HG03159 (cell line): ENCODE data around the gene CDC42EP4.

Source experiments
- ATAC-seq: cut with Tn5 transposase; IDR thresholded peaks from one replicate; pipeline ENCODE4 v1.9.1; 2021; ENCODE audit warnings: mild to moderate bottlenecking, moderate library complexity; ENCODE audit not compliant: unreplicated experiment

Gene CDC42EP4

DNA sequence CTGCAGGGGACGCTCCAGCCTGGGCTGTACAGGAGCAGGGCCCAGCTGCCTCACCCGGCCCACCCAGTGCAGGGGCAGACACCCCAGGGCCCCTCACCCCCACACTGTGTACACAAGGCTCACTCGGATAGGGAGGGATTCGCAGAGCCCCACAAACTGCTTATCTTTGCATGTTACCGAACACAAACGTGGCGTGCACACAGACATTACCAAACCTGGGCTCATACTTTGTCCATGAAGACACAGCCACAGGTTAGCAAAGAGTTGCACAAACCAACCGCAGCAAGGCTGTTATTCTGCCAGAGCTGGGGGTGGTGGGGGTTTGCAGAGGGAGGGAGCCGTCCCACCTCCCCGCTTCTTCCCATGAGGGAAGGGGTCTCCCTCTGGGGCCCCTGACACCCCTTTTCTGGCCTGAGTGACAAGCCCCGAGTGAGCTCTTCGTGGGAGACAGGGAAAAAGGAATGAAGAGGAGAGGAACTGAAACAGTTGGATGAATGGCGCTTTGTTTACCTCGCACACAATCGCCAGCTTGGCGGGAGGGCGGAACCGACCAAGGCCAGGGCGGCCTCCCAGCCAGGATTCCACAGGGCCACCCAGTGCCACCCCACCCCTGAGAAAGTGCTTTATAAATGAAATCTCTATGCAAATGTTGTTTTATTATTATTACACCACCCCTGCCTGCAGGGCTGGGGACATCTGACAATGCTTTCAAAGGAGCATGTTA is 49.7 kb downstream of the CDC42EP4 start:
- no peak for ATAC-seq

DNA sequence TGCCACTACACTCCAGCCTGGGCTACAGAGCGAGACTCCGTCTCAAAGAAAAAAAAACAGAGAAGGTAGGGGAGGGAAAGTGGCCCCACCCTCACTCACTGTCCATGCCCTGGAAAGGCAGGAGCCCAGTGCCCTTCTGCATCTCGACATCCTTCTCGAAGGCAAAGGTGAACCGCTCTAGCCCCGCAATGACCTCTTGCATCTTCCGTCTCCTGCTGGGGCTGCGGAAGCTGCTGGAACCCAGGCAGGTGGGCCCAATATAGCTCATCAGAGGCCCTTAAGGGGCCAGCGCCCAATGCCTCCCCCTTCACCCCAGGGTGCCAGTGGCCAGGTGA is 50.2 kb downstream of the CDC42EP4 start, which contains the start of gene CPSF4L:
CPSF4L (minus strand) TSS at position 264 of the 335 bp plus-strand sequence; CDS start at position 202, 62 bp downstream.
- ATAC-seq: no peak

DNA sequence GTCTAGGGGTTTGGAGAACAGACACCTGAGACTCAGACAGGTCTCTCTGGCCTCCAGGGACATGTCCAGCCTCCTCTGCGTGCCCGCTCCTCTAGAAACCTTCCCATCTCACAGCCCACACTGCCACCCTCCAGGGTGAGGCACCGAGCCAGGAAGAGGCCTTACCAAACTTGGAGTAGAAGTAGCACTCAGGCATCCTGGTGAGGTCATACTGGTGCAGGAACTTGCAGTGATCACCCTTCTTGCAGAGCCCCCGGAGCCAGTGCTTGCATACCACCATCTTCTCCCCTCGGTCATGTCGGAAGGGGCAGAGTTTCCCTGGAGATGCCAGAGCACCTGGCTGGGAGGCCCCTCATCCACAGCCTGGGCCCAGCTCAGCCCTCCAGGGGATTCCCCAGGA is 54.3 kb downstream of the CDC42EP4 start:
- ATAC-seq: no peak

DNA sequence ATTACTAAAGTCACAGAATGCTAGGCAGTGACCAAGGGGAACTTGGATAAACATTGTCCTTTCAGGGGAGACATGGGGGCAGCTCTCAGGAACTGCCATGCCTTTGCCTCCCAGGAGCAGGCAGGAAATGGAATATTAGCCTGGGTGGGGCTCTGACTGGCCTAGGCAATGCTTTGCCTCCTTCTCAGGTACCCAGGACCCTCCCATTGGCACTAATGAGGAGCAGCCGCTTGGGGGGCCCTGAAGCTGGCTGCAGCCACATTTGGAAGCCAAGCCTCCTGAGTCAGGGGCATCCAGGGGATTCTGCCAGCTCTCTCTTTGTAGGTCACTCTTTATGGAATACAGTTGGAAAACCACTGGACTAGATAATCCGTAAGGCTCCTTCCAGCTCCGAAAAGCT is 55.6 kb downstream of the CDC42EP4 start:
- ATAC-seq: no peak

DNA sequence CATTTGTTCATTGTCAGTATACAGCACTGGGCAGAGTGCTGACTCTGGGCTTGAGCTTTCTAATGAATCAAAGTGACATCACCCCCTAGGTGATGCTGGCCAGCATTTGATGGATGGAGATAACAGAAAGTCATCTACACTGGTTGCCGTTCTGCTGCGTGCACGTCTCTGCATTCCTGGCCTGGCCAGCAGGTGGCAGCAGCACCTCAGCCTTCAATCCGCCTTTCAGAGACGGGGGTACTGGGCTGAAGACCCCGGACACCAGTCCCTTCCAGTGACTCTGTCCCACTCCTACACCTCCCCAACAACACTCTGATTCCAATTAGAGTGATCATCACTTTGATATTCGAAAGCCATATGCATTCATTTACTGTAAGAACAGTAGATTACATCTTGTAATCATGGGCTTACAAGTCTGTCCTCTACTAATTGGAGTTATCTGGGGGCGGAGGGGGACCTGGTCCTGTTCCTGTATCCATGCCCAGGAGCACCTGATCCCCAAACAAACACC is 56.1 kb downstream of the CDC42EP4 start:
- ATAC-seq: peak; percentile 54

DNA sequence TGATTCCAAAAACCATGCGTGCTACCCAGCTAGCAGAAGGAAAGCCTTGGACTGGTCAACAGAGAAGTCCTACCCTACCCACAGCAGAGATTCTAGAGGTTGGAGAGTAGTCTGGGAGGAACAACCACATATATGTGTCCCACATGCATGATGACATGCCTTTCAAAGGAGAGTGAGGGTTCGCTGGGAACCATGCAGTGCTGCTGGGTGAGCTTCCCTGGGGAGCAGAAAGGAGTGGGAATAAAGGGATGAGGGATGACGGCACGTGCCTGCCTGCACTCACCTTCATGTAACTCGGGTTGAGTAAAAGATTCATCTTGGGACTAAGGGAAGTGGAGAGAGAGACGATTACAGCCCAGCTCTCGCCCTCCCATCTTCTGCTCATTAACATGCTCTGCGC is 59.9 kb downstream of the CDC42EP4 start:
- no peak for ATAC-seq

DNA sequence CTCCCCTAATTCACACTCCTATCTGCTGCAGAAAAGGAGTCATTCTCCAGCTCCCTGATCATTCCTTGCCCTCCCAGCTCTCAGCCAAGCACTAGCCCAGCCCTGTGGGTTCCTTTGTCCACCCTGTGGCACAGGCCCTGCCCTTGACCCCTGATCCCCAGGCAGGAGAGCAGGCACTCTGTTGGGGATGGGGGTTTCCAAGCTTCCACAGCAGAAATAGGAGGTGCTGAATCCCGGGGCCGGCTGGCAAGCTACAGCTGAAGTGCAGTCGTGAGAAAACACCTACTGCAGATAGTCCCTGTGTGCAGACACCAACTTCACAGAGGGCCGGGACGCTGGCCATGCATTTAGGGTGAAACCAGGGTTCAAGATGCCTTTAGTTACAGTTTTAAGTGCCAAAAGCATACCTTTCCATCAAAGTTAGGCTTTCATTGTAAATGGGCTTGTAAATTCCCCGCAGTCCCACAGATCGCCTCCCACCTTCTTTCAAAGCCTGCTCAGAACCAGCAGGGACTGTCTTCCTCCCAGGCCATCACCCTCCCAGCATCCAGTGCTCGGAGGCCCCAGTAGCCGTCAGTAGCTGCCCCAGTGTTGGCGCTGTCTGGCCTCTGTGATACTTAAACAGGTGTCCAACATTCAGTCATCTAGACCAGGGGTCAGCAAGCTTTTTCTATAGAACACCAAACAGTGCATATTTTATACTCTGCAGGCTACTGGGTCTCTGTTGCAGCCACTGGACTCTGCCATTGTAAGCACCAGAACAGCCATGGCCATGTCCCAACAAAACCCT is 60.8 kb downstream of the CDC42EP4 start:
- ATAC-seq: no peak

DNA sequence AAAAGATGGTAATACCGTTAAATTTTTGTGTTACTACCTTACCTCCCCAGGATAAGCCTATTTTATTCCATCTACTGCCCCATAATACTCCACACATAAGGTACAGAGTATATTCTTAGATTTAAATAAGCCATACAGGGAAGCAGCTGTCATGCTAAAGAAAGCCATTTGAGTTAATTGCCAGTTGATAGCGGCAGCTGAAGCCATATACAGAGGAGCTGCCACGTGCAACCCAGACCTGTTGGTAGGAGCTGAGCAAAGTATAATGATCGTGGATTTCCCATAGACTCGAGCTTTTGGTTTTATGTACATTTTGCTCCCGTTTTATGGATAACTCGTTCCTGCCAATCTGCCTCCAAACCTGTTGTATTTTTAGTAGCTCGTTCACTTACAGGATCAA is 62.1 kb downstream of the CDC42EP4 start:
- ATAC-seq: no peak

DNA sequence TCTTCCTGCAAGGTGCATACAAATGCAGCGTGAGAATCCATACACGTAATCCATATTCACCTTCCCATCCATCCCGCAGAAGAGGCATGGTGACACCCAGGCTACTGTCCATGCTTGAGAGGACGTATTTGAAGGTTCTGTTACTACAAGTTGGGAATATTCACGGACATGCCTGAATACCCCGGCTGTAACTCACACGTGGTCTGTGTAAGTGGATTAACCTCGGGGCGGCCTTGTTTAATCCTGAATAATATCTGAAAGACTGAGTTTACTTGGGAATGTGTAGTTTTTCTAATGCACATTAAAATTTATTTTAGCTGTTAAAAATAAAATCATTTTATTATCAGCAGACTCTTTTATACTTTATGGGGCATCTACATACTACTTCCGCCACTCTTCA is 63.3 kb downstream of the CDC42EP4 start:
- ATAC-seq: no peak

DNA sequence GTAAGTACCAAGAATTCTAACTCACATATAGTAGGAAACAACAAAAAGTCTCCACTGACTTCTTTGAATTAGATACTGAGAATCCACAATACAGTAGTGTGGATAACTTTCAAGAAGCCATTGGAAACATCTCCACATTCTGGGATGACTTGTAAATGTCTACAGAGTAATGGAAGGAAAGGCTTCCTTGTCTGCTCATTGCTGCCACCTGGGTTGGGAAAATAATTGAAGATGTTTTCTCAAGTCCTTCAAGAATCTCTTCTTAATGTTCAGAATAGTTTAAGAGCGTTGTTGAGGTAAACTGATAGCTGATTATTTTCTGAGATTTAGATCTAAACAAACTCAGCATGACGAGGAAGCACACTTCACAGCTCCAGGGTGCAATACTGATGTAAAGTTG is 64.1 kb downstream of the CDC42EP4 start:
- no peak for ATAC-seq

DNA sequence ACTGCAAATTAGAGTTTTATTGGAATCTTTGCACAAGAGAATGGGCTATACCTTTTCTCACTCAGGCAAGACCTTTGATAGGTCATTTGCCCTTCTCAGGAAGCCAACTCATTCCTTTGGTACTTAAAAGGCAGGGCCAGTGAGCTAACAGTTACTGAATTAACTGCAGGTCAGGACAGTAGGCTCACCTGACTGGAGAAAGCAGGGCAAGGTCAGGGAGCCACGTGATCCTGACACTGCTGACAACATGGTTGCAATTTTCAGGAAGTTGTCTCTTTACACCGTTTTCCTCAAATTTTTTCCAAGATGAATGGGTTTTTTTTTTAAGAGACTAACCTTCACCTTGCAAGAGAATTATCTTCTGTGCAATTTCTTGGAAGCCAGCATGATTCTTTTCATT is 71.2 kb downstream of the CDC42EP4 start:
- no peak for ATAC-seq

DNA sequence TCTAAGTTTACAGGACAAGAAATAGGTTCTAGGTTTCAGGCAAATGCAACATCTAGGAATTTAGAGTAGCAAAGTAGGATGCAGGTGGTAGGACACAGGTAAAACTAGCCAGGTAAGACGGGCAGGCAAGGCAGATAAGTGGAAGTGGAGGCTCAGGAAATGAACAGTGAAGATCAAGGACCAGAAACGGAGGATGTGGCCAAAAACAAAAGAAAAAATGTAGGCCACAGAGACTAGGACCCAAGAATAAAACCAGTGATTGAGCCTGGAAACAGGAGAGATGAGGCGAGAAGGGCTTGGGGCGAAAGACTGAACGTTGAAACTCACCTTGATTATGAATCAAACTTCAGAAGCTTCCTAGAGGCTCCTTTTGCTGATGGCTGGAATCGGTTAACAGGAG is 74.1 kb downstream of the CDC42EP4 start:
- ATAC-seq: no peak

DNA sequence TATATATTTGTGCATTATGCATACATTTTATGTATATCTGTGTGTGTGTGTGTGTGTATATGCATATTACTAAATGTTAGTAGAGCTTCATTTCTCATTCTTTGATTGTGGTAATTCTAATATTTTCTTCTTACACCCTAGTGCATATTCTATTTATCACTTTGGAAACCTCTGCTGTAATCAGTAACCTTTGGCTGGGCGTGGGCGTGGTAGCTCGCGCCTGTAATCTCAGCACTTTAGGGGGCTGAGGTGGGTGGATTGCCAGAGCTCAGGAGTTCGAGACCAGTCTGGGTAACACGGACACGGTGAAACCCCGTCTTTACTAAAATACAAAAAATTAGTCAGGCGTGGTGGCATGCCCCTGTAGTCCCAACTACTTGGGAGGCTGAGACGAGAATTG is 77.1 kb downstream of the CDC42EP4 start:
- no peak for ATAC-seq
